ENCODE results near the gene SIVA1.

DNA sequence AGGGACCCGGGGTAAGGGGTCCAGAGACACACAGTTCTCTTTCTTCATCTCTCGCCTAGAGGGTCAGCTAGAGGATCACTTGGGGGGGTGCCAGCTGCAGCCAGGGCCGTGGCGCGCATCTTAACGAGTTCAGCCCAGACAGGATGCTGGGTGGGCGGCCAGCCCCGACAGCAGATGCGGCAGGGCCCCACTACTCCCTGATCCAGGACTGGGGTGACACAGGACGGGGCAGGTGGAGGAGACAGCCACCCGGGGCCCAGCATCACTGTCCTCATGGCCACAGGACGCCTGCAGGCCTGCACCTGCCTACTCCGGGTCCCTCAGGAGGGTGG, 29.8 kb downstream of the SIVA1 start:
- TF ChIP-seq, protein P1, sequence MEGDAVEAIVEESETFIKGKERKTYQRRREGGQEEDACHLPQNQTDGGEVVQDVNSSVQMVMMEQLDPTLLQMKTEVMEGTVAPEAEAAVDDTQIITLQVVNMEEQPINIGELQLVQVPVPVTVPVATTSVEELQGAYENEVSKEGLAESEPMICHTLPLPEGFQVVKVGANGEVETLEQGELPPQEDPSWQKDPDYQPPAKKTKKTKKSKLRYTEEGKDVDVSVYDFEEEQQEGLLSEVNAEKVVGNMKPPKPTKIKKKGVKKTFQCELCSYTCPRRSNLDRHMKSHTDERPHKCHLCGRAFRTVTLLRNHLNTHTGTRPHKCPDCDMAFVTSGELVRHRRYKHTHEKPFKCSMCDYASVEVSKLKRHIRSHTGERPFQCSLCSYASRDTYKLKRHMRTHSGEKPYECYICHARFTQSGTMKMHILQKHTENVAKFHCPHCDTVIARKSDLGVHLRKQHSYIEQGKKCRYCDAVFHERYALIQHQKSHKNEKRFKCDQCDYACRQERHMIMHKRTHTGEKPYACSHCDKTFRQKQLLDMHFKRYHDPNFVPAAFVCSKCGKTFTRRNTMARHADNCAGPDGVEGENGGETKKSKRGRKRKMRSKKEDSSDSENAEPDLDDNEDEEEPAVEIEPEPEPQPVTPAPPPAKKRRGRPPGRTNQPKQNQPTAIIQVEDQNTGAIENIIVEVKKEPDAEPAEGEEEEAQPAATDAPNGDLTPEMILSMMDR (IDR thresholded peaks at IDR 0.05), result no peak
- TF ChIP-seq POLR2A (IDR thresholded peaks at IDR 0.05), result no peak

All from esophagus squamous epithelium (tissue), 4 donors.